ENCODE data around the gene ZBTB7A.

ZBTB7A gene

DNA sequence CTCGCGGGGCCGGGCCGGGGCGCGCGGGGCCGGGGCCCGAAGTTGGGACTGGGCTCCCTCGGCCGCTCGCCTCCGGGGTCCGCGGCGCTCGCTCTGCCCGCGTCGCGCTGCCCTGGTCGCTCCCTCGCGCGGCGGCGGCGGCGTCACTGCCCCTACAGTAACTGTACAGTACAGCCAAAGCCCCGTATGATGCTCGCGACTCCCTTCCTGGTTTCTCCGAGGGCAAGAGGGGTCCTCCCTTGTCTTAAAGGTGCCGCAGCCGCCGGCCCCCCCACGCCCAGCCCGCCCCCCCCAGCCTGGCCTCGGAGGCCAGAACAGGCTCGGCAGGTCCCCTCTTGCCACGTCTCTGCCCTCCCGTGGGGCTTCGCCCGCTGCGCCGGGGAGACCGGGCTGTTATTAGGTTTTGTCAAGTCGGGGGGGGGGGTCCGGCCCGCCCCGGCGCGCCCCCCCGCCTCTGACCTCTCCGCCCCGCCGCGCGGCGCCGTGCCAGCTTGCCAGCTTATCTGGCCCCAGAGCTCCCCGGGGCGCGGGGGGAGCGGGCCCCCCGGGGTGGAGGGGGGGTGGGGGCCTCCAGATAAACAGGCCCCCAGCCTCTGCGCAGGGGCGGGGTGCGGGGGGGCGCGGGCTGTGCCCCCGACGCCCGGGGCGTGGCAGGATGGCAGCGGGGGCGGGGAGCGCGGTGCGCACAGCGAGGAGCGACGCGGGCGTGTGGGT, at the start of gene ZBTB7A:
TSS of gene ZBTB7A (minus strand) at position 218 of the 714 bp plus-strand sequence. CDS start 11,667 bp downstream, outside the sequence.
- DNase-seq, result peak; percentile 78

- no peak for DNase-seq
These were observed 49.2 kb upstream of the ZBTB7A start for GRCh38 chr19:4115818-4116385.

GRCh38 chr19:4115050-4115817, 48.5 kb upstream of the ZBTB7A start:
- DNase-seq, result peak; percentile 54

- no peak for DNase-seq
These were observed 47.5 kb upstream of the ZBTB7A start for GRCh38 chr19:4114181-4114580.

DNA sequence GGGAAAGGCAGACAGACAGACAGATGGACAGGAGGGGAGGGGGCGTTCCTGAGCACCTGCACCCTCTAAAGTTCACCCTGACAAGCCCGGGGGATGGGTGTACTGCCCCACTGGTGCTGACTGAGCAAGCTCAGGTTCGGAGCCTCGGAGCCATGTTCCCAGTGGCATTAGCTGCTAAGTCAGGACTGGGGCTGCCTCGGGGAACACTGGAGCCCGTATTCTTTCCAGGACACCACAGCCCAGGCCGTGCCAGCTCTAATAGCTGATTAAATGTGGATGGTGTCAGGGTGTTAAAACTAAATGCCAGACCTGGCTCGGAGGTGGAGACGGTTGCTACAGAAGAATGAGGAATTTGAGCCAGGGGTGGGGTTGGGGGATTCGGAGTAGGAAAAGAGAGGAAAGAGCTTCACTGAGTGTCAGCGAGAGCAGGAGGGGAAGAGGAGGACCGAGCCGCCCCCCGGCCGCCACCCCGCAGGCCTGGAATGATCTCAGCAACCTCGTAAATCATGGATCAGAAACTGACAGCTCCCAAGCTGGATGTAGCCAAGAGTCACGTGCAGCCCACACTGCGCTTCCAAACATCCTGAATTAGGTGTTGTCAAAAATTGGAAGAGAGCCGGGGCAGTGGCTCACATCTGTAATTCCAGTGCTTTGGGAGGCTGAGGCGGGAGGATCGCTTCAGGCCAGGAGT, 46.8 kb upstream of the ZBTB7A start:
- DNase-seq, result no peak

DNA sequence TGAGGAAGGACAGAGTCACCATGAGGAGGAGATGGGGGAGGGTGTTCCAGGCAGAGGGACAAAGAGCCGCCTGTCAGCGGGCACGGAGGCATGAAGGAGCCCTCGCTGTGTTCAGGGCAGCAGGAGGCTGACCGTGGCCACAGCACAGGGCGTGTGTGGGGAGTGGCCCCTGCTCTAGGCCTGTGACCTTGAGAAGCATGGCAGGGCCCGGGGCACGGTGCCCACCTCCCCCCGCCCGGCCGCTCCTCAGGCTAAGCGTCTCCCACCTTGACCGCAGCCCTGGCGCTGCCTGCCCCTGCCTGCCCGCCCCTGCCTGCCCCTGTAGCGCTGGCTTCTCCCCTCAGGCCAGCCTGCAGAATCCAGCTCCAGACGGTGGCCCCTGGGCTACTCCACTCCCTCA, 45.7 kb upstream of the ZBTB7A start:
- DNase-seq, result no peak

GRCh38 chr19:4109626-4109945, 42.9 kb upstream of the ZBTB7A start:
- DNase-seq, result no peak

DNA sequence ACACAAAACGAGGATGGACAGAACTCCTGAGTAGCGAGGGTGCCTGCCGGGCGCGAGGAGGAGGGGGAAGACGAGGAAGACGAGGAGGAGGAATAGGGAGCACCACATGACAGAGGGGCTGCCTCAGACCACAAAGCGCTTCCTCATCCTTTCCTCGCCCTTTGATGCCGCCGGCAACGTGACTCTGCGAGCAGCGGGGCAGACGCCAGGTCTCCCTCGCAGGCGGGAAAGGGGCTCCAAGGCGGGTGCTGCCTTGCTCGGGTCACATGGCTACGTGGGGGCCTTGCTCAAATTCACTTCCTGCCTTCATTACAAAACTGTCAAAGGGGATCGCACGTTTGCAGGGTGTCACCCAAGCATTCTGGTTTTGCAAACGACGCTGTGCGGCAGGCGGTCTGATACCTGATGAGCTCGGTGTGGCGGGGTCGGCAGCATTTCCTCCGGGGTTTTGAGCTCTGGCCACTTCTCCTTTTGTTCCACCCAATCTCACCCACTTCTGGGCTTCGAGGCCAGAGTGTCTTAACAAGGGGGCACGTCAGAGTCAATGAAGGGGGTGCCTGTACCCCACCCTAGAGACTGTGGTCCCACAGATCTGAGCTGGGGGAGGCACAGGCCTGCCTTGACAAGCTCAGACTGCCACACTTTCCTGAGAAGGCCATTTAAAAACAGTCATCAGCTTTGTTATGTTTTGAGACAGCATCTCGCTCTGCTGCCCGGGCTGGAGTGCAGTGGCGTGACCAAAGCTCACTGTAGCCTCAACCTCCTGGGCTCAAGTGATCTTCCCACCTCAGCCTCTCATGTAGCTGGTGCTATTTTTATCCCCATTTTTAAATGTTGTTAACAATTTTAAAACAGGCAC, 42.3 kb upstream of the ZBTB7A start:
- peak; percentile 13 for DNase-seq

DNA sequence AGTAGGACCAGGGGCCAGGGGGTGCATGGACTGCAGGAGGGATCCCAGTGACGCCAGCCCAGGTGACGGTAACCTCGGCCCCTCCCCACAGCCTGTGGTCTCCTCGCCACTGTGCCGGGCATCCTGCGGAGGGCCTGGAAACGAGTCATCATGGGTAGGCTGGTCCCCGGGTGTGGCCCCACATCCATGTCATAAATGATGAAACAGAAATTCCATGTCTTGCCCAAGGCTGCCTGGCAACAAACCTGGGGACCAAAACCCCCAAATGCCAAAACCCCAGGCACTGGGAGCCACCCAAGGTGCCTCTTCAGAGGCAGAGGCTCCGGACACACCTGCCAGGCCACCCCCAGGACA, 36.4 kb upstream of the ZBTB7A start:
- DNase-seq, result peak; percentile 17

GRCh38 chr19:4102339-4103079, 35.8 kb upstream of the ZBTB7A start:
- no peak for DNase-seq

DNA sequence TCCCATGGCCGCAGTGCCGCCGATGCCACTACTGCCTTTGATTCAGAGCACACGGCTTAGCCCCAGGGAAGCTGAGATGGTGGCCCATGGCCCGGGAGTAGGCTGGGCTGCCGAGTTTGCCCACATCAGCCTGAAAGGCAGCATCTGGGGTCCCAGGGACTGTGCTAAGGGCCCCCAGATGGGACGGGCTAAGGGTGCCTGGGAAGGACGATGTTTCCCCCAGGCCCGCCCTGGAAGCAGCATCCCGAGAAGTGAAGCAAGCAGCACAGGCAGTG, 34.7 kb upstream of the ZBTB7A start:
- DNase-seq, result no peak

- no peak for DNase-seq
These were observed 34.2 kb upstream of the ZBTB7A start for GRCh38 chr19:4100647-4101495.

- DNase-seq, result no peak
These were observed 32.5 kb upstream of the ZBTB7A start for GRCh38 chr19:4099041-4099764.

DNA sequence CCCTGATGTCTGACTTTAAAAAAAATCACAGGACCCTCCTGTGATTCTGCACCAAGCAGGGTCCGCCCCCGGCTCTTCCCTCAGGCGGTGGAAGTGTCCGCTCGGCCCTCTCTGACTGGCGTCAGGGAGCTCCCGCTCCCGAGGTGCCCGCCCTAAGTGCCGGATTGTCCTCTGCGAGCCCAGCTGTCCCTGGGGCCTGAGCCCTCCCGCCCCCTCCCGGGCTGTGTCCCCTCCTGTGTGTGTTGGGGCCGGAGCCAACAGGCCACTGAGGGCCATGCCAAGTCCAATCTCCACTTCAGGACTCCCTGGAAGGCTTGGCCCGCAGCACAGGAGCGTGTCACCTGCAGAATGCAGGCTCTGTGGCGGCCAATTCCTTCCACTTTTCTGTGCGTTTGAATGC, 31.8 kb upstream of the ZBTB7A start:
- DNase-seq, result no peak

DNA sequence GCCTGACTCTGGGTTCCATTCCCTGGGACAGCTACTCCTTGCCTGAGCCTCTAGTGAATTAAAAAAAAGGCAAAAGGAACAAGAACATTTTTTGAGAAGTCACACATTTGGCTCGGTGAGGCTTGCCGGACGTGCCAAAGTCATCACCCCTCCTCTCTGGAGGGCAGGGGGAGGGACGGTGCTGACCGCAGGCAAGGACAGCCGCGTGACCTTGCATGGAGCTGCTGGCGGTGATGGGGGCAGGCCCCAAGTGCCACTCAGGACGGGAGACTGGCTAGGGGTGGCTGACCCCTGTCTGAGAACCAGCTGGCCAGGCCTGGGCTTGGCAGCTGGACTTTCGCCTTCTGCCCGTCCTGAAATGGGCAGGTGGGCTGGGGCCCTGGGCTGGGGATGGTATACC, 30.8 kb upstream of the ZBTB7A start:
- no peak for DNase-seq

DNA sequence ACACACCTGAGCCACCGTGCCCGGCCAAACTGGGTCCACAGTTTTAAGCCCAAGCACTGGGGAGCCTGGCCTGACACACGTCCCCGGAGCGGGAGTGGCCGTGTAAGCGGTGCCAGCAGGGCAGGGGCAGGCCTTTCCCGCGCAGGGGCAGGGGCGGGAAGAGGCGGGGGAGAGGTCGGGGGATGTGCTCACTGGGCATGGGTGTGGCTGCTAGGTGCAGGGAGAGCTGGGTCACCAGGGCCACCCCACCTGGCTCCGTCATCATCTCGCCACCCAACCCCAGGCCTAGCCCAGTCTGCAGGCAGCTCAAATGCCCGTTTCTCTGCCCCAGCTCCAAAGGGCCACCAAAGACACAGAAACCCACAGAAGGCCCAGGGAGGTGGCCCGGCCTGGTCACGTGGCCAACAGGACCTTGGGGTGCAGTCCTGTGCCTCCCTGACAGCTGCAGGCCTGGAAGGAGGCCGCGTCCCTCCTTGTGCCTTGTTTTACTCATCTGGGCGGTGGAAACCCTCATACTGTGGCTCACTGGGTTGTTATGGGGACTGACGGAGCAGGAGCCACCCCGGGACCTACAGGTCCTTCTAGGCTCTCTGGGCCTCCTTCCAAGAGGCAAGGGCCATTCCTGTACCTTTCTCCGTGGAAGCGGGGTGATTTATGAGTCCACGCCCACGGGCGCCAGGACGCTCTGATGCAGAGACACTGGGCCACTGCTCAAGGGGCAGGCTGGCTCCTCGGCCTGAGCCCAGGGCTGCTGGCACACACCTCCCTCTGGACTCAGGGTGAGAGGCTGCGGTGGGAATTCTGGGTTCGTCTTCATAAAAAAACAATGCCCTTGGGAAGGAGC, 29.6 kb upstream of the ZBTB7A start:
- DNase-seq, result no peak

DNA sequence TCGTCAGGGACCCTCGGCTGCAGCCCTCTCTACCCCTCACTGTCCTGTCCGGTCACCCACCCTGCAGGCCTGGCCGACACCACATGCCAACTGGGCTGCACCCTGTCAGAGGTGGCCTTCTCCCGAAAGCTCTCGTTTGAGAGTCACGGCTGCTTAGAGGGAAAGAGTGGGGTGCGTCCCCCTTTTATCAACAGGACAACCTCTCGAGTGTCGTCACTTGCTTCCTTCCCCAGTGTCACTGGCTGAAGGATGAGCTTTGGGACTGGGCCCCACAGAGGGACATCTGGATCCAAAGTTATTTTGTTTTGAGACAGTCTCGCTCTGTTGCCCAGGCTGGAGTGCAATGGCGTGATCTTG, 28.8 kb upstream of the ZBTB7A start:
- no peak for DNase-seq

DNA sequence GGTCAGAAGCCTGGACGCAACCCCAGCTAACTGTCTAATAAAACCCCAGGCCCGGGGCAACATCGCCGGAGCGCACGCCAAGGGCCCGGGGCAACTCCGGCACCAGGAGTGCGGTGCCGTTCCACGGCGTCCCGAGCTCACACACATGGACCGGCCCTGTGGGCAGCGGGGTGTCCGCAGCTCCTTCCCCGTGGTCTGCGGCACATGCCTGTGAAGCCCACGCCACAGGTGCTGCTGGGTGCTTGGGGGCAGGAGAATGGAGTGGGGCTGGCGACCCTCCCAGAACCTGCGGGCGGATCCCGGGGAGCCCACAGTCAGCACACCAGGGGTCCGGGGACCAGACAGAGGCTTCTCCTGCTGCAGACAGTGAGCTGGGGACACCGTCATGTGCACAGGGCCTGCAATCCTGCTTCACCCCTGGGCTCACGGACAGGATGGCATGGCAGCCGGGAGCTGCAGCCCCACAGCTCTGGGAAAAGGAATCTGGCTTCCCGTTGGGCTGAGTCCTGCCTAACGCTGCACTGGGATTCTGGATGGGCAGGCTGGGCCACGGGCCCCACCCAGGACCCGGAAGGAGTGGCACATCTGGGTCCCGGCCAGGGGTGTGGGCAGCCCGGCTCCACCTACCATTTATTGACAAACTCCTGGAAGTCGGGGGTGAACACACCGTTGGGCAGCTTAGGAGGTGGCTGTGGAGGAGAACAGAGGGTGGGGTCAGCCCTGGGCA, 28.2 kb upstream of the ZBTB7A start:
- DNase-seq, result no peak

- no peak for DNase-seq
These were observed 27.6 kb upstream of the ZBTB7A start for GRCh38 chr19:4094291-4094690.
